ENCODE results near the gene CASS4.

Gene CASS4

DNA sequence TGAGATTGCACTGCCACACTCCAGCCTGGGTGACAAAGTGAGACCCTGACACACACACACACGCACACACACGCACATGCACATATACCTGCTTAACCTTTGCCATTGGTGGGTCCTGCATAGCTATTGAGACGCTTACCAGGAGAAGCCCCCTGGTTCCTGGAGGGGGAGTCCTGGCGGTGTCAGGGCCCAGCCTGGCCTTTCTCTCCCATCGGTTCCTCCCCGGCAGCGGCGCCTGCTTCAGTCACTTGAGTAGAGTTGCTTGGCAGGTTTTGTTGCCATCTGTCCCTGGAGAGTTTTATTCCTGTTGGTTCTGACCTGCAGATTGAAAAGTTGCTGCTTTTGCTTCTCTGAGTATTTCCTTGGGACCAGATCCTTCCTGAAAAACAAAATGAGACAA, 91.9 kb downstream of the CASS4 start:
- H3K9me3 ChIP-seq, result no peaks in the 10 kb centered on the region
- 0 out of 2 replicates have a peak, but pooled peaks cover 4% of the 10 kb centered on the region for H3K36me3 ChIP-seq
- no peak for TF ChIP-seq CTCF (IDR thresholded peaks at IDR 0.05; ENCODE audit: low read depth, low read length)
- H3K4me3 ChIP-seq (ENCODE audit: low read depth, low read length), result no peak overlapping the region
- no peaks in the 10 kb centered on the region for H3K4me1 ChIP-seq
- H3K27me3 ChIP-seq, result no peaks in the 10 kb centered on the region
- no peak for DNase-seq

DNA sequence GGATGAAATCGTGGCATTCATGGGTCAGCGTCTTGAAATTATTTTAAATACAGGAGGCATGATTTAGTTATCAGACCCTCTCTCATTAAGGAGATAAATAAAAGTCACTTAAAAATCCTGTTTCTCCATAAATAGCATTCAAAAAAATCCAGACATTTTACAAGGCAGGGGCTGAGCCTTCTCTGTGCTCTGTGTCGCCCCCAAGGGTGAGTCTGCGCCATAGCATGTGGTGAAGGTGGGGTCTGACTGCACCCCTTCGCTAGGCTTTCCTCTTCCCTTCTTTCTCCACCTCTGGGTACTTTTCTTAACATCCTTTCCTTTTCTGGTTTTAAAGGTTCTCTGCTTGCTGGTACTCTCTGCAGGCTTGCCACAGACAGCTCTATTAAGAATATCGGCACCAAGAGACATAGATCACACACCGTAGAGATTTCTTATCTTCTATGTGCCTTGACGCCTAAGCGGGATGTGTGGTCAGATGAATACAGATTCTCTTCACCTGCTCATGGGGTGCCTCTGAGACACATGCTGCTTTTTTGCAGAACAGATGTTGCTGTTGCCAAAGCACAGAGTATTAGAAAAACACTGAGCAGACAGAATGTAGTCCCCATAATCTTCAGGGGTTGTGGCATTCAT, 92.4 kb downstream of the CASS4 start:
- H3K4me3 ChIP-seq (ENCODE audit: low read depth, low read length), result no peak overlapping the region
- H3K4me1 ChIP-seq, result no peaks in the 10 kb centered on the region
- peak; percentile 57 for TF ChIP-seq CTCF (IDR thresholded peaks at IDR 0.05; ENCODE audit: low read depth, low read length)
- 0 out of 2 replicates have a peak, but pooled peaks cover 4% of the 10 kb centered on the region for H3K36me3 ChIP-seq
- no peaks in the 10 kb centered on the region for H3K27me3 ChIP-seq
- H3K9me3 ChIP-seq, result no peaks in the 10 kb centered on the region
- DNase-seq, result no peak

DNA sequence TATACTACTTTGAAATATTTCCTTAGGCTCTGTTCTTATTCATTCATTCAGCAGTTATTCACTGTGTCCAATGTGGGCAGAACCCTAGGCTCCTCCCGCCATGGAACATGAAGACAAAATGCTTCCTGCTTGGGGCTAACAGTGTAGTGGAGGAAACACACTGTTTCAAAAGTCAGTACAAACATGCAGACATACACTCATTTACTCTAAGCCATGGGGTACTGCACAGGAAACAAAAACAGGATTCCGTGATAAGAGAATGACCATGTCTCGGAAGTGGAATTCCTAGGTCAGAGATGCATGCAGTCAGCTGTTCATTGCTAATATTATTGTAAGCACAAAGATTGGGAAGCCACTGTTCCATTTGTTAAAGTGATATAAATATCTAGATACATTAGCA, 94.0 kb downstream of the CASS4 start:
- no peak overlapping the region for H3K4me3 ChIP-seq (ENCODE audit: low read depth, low read length)
- DNase-seq, result no peak
- no peak for TF ChIP-seq CTCF (IDR thresholded peaks at IDR 0.05; ENCODE audit: low read depth, low read length)
- no peaks in the 10 kb centered on the region for H3K4me1 ChIP-seq
- H3K27me3 ChIP-seq, result no peaks in the 10 kb centered on the region
- H3K36me3 ChIP-seq, result 0 out of 2 replicates have a peak, but pooled peaks cover 4% of the 10 kb centered on the region
- no peaks in the 10 kb centered on the region for H3K9me3 ChIP-seq
